Psoas muscle (tissue), 8 donors: ENCODE data around the gene PTPN14. TPM values are rescaled to one million over a fixed set of nuclear protein-coding genes. Genes with fewer than 3 reads are reported as not detected.

Source experiments
- ATAC-seq, 4 donors: fragments of 200-7000 bp; cut with Tn5 transposase; one replicate each; pipeline ENCODE4 v1.9.1; 2020; ENCODE audit warnings: moderate library complexity in 3 of 4, mild to moderate bottlenecking in 2 of 4
- DNase-seq, 2 donors: peaks; one replicate each; pipeline ENCODE4 v3.0.0-alpha.2; 2020
- H3K27ac ChIP-seq: fragments of 200-600 bp; one replicate; pipeline ENCODE4 v1.8.0; 2022
- H3K27me3 ChIP-seq, 3 donors: fragments of 200-600 bp in 1 of 3; one replicate each; pipeline versions ENCODE4 v1.6.1 to v1.8.0; 2013 to 2022; ENCODE audit warnings: low read length in 2 of 3, mild to moderate bottlenecking in 2 of 3, moderate library complexity in 1 of 3; ENCODE audit not compliant: insufficient read depth in 3 of 3
- H3K36me3 ChIP-seq, 2 donors: fragments of 200-600 bp in 1 of 2; one replicate each; pipeline versions ENCODE4 v1.6.1 to v1.8.0; 2013 to 2022; ENCODE audit warnings: low read depth in 1 of 2, mild to moderate bottlenecking in 1 of 2, moderate library complexity in 1 of 2; ENCODE audit not compliant: insufficient read depth in 1 of 2
- H3K4me1 ChIP-seq: fragments of 200-600 bp; one replicate; pipeline ENCODE4 v1.8.0; 2022
- H3K4me3 ChIP-seq: fragments of 200-600 bp; one replicate; pipeline ENCODE4 v1.8.0; 2022; ENCODE audit warnings: mild to moderate bottlenecking
- H3K9me3 ChIP-seq: fragments of 200-600 bp; one replicate; pipeline ENCODE4 v1.8.0; 2022
- CTCF ChIP-seq: fragments of 200-600 bp; IDR thresholded peaks from one replicate; pipeline ENCODE4 v1.8.0; 2022; ENCODE audit warnings: antibody characterized with exemption
- WGBS, 3 donors: extraction: QIAGEN DNeasy Blood & Tissue Kit; methylation state at CpG; one replicate each; pipeline versions ENCODE4 v1.1.6 to v1.1.7; 2013; 5-methylcytosine and 5-hydroxymethylcytosine counted together
- intact Hi-C, 2 donors: fragments of 100-400 bp; cut with DNase I; formaldehyde crosslinking; loops; one replicate each; pipeline versions ENCODE4 v1.11.0 to v1.14.2; 2022
- polyA plus RNA-seq, 3 donors: library from polyadenylated mRNA; stranded (reverse); fragments of 200-250 nt; gene quantifications; one replicate each; pipeline ENCODE4 v1.2.3, GENCODE V29; 2013
- total RNA-seq, 4 donors: library from RNA; stranded (reverse); fragmentation: NEBNext Ultra II Directional in 2 of 4; extraction: Animal tissue kit (Norgen Biotek cat#: 25700) in 2 of 4; gene quantifications; one replicate each; pipeline versions ENCODE4 v1.2.1 to v1.2.4, GENCODE V29; 2021 to 2023
- donor health status: healthy with polysubstance abuse.
- donor health status: DM: no; HTN: no; CAD: no; lungs with moderate emphysema.
- donor health status: Bipolar disorder and iron deficiency.
- donor health status: healthy.
- donor health status: DM: yes; HTN: yes; CAD: no.
- donor health status: DM: no; HTN: no; CAD: no.
- donor health status: DM: no; HTN: no; CAD: no.
- donor health status: DM: yes; HTN: yes; CAD: no.

The PTPN14 gene
- total and polyA plus RNA-seq, 7 donors: 7.2 to 106 (median 50.8) TPM

- Histone ChIP-seq H3K27ac (peak overlapping the region; percentile 91), H3K4me1 (peaks cover 46% of the 10 kb centered on the region), H3K36me3 (no peaks in the 10 kb centered on the region), H3K4me3 (peak overlapping the region; percentile 20), H3K9me3 (no peaks in the 10 kb centered on the region), H3K27me3 (no peaks in the 10 kb centered on the region)
- peak; percentile 59 to 84 for DNase-seq
- WGBS, 3 donors: 21 to 30% (median 25%) methylated on average over 6 of the region's 6 CpGs
- TF ChIP-seq CTCF: no peak
- intact Hi-C loops: loop anchor here in 1 of 2 donors (5.0 kb wide), 1 partner anchor 114 kb away; the partner anchor contains the start of gene PTPN14
- ATAC-seq: peak; percentile 89 to 92 (median 90)
These were observed 113.3 kb downstream of the PTPN14 start for GRCh38 chr1:214438075-214438474.

- Histone ChIP-seq H3K4me3 (no peak overlapping the region), H3K36me3 (no peaks in the 10 kb centered on the region), H3K27ac (no peak overlapping the region), H3K9me3 (no peaks in the 10 kb centered on the region), H3K27me3 (no peaks in the 10 kb centered on the region), H3K4me1 (peaks cover 39% of the 10 kb centered on the region)
- TF ChIP-seq CTCF: no peak
- intact Hi-C loops: loop anchor here in 1 of 2 donors (5.0 kb wide), 1 partner anchor 116 kb away; the partner anchor contains the start of gene PTPN14
- ATAC-seq (no peak), DNase-seq (no peak)
- 91 to 97% (median 94%) methylated on average over 4 of the region's 4 CpGs for WGBS, 3 donors
These were observed 115.5 kb downstream of the PTPN14 start for GRCh38 chr1:214435867-214436266.

GRCh38 chr1:214432245-214432644 is 119.2 kb downstream of the PTPN14 start:
- no peak for ATAC-seq
- intact Hi-C loops: no loop called here
- 94 to 98% (median 96%) methylated on average over 1 of the region's 1 CpG for WGBS, 3 donors

GRCh38 chr1:214429951-214430770 is 121.2 kb downstream of the PTPN14 start:
- no peak overlapping the region for H3K4me3 ChIP-seq
- H3K9me3 ChIP-seq: no peaks in the 10 kb centered on the region
- peaks cover 22% of the 10 kb centered on the region for H3K4me1 ChIP-seq
- no peak for DNase-seq
- no peak overlapping the region for H3K27ac ChIP-seq
- intact Hi-C loops: no loop called here
- 88 to 95% (median 89%) methylated on average over 9 of the region's 9 CpGs for WGBS, 3 donors
- H3K27me3 ChIP-seq: no peaks in the 10 kb centered on the region
- H3K36me3 ChIP-seq: no peaks in the 10 kb centered on the region
- no peak for ATAC-seq
- TF ChIP-seq CTCF: no peak

More at GRCh38 chr1:214432245-214432644, 119.2 kb downstream of the PTPN14 start:
- no peak for DNase-seq
- Histone ChIP-seq H3K27me3 (no peaks in the 10 kb centered on the region), H3K4me3 (no peak overlapping the region), H3K36me3 (no peaks in the 10 kb centered on the region), H3K27ac (no peak overlapping the region), H3K4me1 (peaks cover 10% of the 10 kb centered on the region), H3K9me3 (no peaks in the 10 kb centered on the region)
- TF ChIP-seq CTCF: no peak
